Stimulated activated CD8-positive, alpha-beta memory T cell treated with anti-CD3 and anti-CD28 coated beads, Interleukin-2, amount 100 ng/mL, for 48 hours (primary cell): ENCODE measurements around the gene PPT2.
"Not testable (repeated sequence)": the region's sequence is repeated elsewhere in the genome, so short reads cannot be mapped to it uniquely, and the experiment has no call there.

Source experiments
- DNase-seq, 2 donors: peaks; one replicate each; pipeline ENCODE4 v3.0.0-alpha.2; 2020; ENCODE audit warnings: low read depth in 2 of 2

PPT2 gene

DNA sequence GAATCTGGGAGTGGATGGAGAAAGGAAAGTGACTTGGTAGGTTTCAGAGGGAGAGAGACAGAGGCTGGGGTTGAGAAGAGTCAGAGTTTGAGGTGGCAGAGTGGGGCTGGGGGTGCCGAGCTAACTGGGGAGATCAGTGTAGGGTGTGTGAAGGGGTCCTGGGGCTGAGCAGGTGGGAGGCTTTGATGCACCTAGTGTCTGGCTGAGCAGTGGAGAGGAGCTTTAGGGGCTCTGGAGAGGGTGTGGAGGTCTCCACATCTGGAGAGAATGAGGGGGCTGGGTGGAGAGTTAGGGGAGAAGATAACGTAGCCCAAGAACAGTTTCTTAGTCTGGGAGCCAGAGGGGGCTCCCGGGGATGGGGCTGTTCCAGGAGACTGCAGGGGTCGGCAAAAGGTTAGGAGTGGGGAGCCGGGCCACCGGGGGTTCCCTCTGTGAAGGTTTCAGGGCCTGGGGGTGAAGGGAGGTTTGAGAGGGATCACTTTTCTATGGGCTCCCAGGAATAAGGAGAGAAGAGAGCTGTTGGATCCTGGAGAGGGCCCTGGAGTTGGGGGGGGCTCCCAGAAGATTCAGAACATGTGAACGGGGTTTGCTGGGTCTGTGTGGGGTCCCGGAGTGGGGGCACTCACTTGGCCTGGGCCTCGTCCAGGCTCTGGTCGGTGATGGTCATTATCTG is 35.3 kb downstream of the PPT2 start:
- no peak for DNase-seq

DNA sequence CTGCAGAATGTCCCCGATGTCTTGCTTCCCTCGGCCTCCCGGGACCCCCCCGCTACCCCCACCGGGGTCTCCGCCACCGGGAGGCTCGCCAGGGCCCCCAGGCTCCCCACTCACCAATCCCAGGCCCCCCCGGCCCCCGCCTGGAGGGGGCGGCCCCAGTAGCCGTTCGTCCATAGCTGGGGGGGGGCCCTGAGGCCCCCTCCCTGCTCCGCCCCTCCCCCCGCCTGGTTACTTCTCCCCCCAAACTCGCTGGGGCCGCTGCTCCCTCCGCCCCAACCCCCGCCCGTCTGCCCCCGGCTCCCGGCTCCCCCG is 35.8 kb downstream of the PPT2 start:
- no peak for DNase-seq

DNA sequence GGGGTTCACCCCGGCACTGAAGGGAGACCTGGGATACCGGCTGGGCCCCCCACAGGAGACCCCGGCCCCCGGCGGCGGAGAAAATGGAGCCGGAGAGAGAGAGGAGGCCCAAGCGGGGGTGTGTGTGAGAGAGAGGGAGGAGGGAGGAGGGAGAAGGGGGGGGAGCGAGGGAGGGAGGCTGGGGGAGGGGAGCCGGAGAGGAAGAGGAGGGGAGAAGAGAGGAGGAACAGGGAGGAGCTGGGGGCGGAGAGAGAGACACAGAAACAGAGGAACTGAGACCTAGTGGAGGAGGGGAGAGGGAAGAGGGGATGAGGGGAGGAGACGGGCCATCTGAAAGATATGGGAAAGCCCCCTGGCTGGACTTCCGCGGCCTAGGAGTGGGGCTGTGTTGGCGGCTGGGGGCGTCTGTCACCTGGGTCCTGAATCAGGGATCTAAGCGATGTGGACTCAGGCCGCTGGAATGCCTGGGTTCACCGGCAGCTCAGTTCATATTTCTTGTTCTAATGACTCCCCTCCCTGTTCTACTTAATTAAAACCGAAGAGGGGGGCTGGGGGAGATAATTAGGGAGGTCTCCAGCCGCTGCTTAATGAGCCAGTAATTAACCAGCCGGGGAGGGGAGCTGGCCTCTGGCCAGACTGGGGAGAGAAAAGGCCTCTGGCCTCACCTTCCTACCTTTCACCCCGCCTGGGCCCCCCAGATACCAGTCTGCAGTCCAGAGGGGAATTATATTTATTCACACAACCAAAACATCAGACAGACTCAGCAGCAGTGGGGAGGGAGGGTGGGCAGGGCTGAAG is 36.3 kb downstream of the PPT2 start, which contains the start of gene PBX2:
TSS of gene PBX2 (minus strand) at position 149 of the 798 bp plus-strand sequence. CDS start 287 bp downstream, outside the sequence.
- peak; percentile 71 to 78 for DNase-seq

DNA sequence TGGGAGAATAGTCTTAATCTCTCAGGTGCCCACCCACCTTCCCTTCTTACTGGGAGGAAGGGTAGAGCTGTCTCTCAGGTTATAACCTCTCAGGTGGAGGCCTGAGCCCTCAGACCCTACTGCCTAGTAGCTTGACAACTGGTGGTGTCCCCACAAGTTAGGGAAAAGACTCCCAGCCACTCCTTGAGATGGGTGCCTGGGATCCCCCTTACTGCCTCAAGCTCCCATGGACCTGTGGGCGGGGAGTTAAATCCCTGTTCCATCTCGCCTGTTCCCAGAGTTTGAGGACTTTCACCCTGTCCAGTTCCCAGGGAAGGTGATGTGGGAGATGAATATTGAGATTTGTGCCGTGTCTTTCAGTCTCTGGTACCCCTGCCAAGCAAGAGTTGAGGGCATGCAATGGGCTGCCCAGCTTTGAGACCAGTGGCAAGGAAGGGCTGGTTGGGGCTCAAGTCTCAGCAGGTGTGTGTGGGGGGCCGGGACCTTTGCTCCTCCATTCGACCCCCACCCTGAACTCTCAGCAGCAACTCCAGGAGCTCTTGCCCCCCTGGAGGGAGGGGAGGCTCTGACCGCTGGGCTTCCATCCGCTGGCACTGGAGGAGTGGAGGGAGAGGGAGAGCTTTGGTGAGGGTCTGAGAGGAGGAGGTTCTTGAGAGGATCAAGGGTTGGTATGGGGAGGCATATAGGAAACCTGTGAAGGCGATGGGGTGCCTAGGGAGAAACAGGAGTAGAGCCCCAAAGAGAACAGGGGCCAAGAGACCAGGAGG is 37.2 kb downstream of the PPT2 start:
- DNase-seq = no peak

DNA sequence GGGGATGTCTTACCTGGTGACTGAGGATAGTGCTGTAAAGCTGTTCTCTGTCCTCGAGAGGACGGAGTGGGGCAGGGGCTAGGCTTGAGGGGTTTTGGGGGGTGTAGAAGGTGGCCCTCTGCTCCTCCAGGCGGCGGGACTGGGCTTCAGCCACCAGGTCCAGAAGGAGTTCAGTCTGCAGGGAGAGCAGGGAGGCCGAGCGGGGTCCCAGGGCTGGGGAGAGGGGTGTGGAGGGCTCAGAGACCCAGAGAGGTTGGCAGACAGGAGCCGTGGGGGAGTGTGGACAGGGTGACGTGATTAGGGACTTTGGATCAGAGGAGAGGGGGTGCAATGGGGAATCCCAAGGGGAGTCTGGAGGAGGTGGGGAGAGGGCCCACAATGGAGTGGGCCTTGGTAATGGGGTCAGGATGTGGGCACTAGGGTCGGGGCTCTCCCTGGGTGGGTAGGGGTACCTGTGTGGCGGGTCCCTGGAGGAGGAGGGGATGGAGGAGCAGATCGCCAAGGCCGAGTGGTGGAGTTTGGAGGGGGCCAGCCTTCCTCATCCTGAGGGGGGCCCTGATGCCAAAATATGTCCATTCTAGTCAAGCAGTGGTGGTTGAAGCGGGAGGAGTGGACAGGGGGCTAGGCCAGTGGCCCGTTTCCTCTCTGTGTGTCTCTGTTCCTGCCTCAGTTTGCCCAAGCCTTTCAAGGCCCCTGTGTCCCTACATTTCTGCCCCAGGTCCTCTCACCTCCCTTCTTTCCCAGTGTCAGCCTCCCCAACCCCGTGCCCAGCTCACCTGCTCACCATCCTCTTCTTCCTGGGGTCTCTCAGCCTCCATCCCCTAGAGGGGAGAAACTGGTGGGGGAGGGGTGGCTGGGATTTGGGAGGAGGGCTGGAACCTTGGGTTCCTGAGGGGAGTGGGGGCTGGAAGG is 38.0 kb downstream of the PPT2 start:
- DNase-seq = no peak

DNA sequence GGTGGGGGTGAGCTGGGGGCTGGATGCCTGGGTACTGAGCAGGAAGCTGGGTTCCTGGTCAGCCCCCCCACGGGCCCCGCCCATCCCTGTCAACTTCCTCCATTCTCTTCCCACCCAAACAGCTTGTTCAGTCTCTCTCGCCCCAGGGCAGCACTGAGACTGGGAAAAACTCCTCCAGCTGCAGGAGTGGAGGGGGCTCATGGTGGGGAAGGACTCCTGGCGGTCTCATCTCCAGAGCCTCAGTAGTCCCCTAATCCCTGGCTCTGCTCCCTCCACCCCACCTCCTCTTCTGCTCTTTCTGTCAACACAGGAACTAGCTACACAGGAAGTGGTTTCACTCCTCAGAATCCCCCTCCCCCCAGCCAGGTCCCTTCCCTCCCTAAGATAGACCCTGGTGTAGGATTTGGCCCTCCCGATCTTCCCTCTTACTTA is 38.7 kb downstream of the PPT2 start, which contains the start of gene GPSM3:
TSS of gene GPSM3 (minus strand) at position 36 of the 432 bp plus-strand sequence. CDS start 130 bp downstream, outside the sequence.
- no peak for DNase-seq

DNA sequence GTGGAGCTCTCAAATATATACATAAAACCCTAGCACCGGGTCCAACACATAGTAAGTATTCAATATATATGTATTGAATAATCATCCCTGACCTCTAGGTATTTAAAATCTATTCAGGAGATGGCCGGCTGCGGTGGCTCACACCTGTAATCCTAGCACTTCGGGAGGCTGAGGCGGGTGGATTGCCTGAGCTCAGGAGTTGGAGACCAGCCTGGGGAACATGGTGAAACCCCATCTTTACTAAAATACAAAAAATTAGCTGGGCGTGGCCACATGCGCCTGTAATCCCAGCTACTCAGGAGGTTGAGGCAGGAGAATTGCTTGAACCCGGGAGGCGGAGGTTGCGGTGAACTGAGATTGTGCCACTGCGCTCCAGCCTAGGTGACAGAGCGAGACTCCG is 39.2 kb downstream of the PPT2 start:
- not testable (repeated sequence) for DNase-seq

DNA sequence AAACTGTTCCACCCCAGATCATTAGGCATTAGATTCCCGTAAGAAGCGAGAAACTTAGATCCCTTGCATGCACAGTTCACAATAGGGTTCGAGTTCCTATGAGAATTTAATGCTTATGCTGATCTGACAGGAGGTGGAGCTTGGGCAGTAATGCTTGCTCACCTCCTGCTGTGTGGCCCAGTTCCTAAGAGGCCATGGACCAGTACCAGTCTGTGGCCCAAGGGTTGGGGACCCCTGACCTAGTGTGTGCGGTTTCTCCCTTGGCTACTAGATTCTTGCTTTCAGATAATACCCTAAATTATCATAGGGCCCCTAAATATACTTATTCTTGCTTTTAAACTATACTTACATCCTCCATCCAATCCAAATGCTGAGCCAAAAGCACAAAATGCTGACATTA is 40.4 kb downstream of the PPT2 start:
- DNase-seq = no peak

DNA sequence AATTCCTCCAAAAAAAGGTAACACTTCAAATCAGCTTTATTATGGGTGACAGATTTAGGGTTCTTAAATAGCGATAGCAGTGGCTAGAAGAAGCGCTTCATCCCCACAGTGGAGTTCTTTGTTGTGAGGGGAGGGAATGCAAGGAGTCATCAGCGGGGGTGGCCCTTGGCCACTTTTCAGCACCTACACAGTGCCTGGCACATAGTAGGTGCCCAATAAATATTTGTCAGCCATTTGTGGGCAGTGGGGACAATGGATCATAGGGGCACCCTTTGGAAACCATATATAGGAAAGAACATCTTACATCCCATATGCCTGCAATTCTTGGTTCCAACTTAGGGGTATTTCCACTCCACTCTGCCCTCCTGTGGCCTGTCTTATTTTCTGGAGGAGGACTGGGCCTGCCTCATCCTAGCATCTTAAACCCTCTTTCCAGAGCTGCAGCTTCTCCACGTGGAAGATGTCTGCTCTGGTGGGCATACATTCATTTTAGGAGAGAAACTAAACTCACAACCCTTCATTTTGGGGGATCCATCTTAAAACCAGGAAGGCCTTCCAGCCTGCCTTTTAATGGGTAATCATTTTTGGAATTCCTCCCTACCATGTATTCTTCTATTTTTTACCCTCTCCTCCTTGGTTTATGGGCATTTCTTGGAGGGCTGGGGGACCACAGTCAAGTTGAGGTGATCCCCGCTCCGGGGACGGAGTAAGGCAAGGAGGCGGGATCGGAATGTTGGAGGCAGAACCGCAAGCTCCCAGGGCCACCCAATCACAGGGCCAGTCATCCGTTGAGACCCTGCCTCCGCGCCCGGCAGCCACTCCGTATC is 41.1 kb downstream of the PPT2 start:
- no peak for DNase-seq

DNA sequence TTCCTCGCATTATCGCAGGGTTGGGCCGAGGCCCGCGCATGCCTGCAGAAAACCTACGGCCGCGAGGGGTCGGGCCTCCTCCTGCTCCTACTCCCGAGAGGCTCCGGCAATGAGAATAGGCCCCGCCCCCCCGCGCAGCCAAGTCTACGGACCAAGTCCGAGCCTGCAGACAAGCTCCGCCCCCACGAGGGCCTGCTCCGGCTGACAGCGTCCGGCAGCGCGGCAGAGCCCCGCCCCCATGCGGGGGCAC is 41.6 kb downstream of the PPT2 start:
- DNase-seq = peak; percentile 100

DNA sequence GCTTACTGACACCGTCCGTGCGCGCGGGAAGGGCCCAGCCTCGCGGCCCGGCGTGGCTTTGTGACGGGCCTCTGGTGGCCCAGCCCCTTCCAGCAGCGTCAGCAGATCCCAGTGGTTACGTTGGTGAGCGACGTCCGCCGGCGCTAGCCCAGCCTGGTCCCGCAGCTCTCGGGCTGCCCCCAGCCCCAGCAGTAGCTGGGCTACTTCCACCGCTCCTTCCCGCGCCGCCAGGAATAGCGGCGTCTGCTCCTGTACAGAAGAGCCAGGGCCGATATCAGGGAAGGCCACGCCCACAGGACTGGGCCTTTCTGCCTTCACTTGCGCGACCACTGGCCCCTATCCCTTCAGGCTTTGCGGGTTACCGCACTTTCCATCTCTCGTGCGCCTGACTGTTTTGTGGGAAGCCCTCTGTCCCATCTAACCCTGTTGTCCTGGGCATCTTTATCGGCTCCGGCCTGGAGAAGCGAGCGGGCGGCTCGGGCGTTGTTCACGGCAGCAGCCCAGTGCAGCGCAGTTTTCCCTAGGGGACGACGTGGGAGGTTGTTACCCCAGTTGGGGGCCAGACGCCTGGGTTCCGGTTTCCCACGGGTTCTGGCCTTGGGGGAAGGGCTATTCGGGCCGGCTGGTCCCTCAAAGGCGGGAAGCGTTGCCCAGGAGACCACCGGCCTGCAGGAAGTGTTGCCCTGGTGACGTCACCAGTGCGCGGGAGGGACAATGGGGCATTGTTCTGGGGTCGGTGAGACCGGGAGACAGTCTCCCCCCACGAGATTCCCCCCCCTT is 42.2 kb downstream of the PPT2 start:
- peak; percentile 65 to 70 for DNase-seq

DNA sequence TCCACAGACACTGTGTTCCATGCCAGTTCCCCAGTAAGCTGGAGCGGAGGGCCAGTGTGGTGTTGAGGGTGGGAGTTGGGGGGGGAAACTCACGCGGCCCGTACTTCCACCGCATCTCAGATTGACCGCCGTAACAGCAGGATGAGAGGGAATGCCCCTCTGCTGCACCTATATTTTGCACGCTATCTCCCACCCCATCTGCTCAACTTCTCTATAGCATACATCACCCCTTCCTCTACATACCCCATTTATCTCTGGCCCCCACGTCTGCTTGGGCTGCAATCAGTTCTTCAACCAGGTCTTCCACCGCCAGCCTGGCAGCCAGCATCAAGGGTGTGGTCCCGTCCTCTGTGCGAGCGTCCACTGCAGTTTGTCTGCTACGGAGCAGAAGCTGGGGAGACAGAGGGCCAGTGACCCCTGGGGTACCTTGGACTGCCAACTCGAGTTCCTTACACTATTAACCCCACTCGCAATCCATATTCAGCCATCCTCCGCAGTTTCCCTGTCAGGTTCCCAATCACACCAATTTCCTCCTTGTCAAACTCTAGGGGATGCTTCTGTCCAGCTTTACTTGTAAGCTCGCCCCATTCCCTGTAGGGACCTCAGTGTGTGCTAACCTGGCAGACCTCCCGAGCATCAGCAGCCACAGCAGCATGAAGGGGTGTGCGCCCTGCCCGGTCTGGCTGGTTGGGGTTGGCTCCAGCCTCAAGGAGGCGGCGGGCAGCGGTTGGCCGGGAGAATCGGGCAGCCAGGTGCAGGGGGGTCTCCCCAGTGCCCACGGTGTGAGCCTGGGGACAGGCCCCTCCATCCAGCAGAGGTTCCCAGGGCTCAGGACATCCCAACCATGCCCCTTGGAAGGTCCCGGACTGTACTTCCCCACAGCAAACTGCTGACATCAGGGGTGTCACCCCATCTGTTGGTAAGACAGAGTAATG is 43.0 kb downstream of the PPT2 start:
- DNase-seq = no peak

DNA sequence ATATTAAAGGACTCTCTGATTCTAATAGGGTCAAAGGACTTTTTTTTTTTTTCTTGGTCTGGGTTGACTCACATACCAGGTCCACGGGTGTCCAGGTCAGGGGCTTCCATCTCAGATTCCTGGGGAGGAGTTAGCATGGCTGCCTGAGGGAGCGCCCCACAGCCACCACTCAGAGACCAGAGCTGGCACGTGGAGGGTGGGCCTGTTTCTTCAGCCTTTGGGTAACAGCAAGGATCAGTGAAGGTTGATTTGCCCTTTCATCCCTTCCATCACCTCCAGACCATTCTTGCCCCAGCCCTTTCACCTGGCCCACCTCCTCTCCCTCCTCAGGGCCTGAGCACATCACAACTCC is 44.4 kb downstream of the PPT2 start:
- DNase-seq = no peak

DNA sequence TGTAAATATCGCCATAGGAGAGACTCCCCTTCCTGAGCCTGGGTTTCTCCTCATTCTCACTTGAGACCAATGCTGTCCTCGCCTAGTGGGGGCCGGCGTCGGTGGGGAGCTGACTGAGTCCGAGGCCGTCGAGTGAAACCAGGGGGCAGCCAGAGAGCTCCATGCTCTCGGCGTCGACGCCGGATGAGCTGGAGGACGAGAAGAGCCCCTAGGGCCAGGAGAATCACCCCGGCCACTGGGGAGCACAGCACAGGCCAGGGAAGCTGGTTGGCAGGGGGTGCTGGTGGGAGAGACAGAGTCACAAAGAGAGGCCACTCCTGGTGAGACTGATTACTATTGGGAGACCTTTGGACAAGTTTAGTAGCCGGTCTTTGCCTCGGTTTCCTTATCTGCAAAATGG is 44.9 kb downstream of the PPT2 start:
- no peak for DNase-seq

DNA sequence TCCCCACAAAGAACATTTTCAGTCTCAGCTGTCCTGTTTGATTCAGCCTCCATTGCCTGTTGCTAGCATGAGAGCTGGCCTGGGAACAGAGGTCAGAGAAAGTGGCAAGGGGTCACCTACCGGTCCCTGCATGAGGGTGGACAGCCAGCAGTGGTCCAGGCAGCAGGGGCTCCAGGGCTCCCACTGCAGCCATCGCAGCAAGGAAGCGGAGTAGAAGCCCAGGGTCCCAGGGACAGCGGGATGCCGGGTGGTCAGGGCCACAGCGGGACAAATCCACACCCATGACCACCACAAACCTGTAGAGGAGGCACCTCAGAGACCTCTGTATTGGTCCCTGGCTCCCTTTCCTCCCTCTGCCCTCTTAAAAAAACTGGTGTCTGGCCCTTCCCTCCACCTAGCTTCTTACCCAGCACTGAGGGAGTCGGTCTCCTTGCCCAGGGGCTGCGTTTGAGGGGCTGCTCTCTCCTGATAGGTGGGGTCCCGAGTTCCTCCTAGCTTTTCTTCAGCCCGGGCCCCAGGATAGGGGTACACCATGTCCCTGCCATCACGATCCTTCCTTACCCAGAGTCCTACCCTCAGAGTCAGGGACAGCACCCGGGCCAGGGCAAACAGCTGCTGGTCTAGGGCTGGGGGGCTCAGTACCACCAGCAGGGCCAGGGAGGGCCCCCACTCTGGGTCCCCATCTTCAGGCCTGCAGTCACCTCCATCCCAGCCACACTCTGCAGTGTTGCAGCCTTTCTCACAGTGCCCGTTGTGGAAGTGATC is 47.0 kb downstream of the PPT2 start:
- DNase-seq = no peak

DNA sequence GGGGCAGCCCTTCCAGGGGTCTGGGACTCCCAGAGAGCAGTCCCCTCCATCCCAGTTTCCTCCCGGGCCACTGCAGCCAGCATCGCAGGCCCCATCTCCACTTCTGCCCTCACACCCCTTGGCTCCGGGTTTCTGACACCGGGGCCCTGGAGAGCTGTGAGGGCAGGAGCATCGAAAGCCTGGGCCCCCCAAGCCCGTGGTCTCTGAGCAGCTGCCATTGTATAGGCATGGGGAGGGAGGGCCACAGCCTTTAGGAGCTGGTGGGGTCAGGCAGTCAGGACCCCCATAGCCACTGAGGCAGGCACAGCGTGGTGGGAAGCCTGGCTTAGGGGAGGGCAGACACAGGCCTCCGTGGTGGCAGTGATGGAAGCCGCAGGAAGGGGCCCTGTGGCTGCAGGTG is 48.2 kb downstream of the PPT2 start:
- DNase-seq = no peak

DNA sequence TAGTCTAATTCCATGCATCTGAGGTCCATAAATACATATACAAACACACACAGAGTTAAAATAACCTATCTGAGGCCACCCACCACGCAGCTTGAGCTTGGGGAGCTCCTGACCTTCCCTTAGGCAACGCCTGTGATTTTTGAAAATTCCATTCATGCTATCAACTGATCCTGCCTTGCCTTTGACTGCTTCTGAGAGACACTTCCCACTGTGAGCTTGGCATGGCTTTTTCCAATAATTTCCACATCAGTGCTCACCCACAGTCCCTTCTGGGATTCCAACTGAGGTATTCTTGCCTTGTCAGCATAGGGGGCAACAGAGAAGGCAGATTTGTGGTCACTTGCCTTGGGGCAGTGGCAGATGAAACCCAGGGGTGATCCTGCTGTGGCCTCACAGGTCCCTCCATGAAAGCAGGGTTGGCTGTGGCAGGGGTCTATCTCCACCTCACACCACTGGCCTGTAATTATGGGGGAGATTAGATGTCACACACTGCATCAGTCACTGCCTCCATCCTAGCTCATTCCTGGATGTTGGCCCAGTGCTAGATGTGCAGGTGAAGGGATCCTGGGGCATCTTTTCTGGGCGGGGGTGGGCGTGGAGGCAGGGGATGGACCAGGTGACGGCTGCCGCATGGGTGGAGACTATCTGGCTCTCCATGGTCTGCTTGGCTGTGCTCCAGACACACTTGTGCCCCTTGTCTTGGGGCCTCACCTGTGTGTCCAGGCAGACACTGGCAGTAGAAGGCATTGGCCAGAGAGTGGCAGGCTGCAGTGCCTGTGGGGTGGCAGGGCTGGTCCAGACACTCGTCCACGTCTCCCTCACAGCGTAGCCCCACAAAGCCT is 49.7 kb downstream of the PPT2 start:
- DNase-seq = no peak
